Measurements from ENCODE around the gene TTBK1.
A peak's percentile ranks its signal among the peaks of the same experiment; 100 is the strongest.

DNA sequence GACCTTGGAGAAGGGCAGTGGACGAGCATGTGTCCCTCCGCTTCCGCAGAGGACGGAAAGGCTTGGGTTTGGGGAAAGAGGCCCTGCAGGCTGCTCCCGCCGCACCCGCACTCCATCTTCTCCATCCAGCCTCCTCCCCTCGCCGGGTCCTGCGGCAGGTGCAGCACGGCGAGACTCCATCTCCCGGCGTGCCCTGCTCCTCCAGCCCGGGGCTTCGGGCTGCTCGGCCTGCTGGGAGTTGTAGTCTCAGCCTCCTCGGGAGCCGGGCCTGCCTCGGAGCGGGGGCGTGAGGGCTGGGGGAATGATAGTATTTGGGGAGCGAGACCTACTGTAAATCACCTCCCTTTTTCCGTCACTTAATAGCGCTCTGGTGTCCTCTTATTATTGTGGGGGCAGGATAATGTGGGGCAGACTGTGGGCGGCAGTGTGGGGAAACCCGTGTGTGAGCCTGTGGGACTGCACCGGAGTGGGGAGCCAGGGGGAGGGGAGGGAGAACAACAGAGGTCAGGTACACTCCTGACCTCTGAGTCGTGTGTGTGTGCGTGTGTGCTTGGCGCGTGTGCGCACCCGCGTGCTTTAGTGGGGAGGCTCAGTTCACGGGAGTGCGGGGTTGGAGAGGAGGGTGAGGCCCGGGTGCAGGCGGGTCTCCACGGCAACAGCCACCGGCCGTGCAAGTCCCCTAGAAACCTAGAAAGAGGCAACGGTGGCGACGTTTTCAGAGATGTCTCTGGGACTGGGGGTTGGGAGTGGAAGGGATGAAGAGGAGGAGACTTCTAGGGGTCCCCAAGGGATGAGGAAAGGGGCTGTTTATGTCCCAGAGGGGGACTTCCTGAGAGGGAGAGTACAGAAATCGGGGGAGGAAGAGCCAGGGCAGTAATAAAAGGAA is 4.1 kb downstream of the TTBK1 start:
- TF ChIP-seq, protein P1, sequence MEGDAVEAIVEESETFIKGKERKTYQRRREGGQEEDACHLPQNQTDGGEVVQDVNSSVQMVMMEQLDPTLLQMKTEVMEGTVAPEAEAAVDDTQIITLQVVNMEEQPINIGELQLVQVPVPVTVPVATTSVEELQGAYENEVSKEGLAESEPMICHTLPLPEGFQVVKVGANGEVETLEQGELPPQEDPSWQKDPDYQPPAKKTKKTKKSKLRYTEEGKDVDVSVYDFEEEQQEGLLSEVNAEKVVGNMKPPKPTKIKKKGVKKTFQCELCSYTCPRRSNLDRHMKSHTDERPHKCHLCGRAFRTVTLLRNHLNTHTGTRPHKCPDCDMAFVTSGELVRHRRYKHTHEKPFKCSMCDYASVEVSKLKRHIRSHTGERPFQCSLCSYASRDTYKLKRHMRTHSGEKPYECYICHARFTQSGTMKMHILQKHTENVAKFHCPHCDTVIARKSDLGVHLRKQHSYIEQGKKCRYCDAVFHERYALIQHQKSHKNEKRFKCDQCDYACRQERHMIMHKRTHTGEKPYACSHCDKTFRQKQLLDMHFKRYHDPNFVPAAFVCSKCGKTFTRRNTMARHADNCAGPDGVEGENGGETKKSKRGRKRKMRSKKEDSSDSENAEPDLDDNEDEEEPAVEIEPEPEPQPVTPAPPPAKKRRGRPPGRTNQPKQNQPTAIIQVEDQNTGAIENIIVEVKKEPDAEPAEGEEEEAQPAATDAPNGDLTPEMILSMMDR (IDR thresholded peaks at IDR 0.05) = peak in 1 of 7 experiments; percentile 30
- peak in 2 of 3 donors; percentile 24 to 43 for TF ChIP-seq POLR2A (IDR thresholded peaks at IDR 0.05)

Data from body of pancreas (tissue), 4 donors.